ENCODE measurements around the gene EWSR1.
A peak's percentile ranks its signal among the peaks of the same experiment; 100 is the strongest.

EWSR1 gene

DNA sequence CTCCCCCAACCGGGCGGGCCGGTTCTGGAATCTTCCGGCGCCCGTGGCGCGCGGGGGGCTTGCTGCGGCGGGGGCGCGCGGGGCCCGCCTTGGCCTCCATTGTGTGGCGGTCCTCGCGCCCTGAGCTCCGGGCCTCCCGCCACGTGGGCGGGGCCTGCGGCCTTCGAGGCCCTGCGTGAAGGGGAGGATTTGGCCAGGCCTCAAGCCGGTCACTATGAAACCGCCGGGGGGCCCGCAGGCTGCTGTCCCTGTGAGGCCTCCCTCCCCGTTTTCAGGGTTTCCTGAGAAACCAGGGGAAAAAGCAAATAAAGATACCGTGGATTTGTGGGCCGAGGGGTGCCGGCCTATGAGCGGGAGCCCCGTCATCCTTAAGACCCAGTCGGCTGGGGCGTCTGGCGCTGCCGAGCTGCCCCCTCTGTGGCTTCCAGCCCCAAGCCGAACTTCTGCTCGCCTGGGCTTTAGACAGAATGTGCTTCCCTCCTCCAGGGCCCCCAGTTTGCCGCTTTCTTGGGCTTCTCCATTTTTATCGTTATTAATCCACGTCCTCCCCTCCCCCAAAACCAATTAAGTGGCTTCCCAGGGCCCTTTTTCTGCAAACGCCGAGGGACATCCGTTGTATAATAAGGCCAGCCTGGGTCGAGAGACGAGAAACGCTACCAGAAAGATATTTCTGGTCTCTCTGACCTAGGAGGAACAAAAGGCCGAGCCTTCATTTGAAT is 602 bp downstream of the EWSR1 start:
- peak in 37 of 56 donors; percentile 33 to 82 (median 62) for DNase-seq

DNA sequence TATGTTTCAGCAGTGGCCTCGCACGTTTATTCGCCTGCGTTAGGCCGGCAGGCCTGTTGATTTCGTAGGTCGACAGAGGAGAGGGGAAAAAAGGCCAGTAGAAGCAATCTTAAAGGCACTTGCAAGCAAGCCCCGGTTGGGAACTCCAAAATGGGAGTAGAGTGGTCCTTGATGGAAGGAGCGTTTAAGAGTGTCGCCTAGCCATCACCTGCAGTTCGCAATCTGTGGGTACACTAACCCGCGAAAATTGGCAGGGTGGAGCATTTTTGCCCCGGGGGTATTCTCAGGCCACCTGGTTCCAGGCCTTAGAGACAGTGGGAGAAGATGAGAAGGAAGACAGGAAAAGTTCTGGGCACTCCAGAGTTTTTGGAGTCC is 1.1 kb downstream of the EWSR1 start:
- no peak for DNase-seq

DNA sequence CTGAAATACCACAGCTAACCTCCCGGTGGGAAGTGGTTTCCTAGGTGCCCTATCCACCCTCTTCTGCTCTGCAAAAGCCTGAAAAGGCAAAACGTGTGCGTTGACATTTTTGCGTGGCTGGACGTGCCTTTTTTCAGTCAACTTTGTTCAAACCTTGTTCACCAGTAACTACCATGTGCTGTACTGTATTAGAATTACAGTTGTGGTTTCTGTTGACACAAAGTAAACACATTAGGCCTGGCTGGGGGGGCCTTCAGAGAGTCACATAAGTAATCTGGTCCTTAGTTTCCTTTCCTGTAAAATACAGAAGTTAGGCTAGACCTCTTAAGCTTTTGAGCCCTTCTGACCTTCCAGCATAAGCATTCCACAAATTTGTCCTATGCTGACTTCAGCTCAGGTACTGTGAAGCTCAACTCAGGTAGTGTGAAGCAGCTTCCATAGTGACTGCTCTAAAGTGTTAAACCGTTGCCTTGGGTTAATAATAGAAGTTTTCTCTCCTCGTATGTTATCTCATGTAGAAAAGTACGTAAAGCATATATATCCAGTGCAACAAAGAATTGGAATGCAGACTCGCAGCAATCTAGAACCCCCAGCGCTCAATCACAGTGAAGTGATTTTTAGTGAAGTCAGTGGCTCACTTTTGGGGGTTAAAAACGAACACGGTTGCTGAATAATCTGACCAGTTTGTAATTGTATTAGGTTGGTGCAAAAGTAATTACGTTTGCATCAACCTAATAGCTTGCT is 1.8 kb downstream of the EWSR1 start:
- no peak for DNase-seq

DNA sequence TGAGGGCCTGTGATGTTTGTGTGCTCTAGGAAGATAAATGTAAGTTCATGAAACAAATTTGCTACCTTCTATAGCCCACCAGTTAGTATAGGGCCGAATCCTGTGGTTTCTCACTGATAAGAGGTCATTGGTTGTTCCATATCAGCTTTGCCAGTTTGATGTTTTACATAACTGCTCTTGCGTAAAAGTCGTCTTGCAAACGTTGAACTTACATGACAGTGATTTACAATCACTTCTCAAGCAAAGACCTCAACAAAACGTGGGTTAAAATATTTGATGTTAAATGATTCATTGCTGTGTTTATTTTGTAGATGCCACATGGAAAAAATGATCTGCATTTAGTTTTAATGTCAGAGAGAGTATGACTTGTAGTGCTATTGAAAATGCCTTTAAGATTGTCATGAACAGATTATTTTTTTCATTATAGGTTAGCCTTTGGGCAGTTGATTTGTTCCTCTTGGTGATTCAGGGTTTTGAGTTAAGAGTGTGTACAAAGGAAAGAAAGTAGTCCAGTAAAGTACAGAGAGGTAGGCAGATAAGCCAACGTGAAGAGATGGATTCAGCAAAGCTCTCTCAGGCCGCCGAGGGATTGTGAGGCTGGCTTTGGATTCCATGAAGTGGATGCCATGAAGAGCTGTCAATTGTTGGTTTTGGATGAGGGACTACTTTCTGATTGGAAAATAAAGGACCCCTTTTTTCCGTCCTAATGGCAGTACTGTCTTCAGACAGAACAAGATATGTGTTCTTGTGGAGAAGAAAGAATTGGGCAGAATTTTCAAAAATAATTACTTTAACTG is 2.6 kb downstream of the EWSR1 start:
- DNase-seq, result peak in 1 of 56 donors; percentile 26

DNA sequence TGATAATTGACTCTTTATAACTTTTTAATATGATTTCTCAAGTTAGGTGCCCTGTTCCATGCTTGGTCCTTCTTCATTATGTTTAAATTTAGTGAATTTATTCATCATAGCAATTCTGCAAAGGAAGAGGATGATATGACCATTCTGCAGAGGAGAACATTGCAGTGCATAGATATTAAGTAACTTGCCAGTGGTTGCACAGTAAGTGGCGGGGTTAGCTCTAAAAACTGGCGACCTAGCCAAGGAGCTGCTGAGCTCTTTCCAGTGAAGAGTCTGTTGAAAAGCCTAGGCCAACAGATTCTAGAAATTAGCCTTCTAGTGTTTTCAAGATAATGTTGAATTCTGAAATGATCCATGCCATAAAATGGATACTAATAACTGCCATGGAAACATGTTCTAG is 4.6 kb downstream of the EWSR1 start:
- DNase-seq, result no peak

DNA sequence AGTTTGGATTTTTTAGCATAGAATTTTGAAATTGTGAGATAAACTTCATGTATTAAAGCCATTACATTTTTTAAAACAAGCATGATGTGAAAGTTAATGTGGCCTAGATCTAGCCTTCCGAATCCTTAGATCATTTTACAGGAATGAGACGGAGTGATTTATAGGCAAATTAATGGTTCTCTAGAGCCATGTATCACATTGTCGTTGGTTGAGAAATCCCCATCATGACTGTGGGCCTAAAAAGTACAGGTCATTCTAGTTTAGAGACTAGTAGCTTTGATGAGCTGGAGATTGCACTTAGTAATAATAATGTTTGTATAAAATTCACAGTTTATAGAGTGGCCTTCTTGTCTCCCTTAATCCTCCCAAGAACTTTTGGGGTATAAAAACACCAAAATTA is 7.1 kb downstream of the EWSR1 start:
- DNase-seq, result no peak

DNA sequence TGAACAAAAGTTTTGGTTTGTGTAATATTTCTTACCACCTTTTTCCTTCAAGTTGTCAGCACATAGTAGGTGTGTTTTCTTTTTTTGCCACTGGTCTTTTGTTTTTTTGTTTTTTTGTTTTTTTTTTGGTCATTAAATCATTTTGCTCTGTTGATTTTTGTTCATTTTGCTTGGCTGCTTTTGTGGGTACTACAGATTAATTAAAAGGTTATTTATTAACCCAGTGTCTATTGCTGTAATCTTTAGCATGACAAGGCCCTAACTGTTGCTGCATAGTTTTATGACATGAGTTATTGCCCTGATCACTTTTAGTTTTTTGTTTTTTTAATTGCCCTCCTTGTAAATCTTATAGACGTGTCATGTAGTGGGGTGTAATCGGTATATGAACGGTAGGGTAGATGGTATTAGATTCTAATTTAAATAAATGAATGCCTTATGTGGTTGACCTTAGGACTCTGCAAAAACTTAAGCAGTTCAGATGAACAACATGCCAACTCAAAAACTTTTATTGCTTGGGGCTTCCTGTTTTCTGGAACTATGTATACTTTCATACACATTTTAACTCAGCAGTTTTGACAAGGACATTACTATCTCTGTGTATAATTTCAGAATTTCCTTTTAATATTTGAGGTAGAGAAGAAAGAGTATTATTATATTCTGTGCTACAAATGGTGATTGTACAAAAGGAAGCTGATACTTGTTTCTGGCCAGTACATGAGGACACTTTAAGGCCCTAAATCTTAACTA is 7.9 kb downstream of the EWSR1 start:
- no peak for DNase-seq

DNA sequence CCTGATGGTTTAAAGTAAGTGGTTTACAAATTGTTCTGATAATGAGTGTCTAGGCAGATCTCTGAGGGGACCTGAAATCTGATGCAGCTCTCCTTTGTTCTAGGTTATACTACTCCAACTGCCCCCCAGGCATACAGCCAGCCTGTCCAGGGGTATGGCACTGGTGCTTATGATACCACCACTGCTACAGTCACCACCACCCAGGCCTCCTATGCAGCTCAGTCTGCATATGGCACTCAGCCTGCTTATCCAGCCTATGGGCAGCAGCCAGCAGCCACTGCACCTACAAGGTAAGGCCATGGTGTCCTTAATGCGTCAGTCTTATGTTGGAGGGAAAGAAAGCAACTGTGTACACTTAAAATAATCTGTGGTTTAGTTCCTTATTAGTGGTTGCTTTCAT is 9.9 kb downstream of the EWSR1 start:
- no peak for DNase-seq

DNA sequence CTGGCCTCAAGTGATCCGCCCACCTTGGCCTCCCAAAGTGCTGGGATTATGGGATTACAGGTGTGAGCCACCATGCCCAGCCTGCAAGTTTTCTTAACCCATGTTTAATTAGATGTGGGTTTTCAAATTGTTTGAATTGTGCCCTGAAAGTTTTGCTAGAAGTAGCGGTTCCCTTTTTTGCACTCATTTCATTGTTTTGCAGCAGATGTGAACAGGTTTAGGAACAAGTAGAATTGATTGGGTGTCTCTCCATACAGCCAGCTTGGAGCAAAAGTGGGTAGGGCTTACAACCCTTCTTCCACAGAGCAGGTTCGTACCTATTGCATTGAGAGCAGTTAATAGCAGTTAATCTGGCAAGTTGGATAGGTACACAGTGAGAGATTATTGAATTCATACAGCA is 16.1 kb downstream of the EWSR1 start:
- no peak for DNase-seq

DNA sequence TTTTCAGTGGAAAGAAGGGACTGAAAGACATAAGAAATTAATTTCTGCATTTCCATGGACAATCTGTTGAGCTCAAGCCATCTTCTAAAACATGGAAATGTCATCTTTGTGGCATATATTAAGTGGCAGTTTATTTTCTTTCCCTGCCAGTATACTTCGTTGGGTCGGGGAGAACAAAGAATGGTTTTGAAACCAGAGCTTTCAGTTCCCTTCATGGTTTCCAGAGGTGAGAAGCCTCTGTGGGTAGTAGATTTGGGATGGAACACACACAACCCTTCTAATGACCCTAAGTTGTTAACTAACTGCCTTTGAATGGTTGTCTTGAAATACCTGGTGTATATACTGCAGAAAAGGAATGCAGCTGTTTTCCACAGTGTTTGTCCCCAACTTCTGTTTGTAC is 20.8 kb downstream of the EWSR1 start:
- DNase-seq, result no peak

DNA sequence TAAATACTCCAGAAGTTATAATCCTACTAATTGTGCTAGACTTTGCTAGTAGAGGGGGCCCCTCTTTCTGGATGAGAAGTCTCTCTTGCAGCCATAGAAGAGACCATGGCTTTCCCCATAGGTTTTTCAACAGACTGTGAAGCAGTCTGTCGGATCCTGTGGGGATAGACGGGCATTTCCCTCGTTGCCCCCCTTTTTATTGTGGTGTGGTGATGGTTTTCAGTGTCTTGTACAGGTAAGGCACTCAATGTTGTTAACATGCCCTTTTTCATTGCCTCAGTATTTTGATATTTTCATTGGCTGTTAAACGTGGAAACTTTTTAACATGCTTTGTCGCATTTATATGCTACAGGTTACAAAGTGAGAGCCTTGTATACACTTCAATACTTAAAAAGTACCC is 22.0 kb downstream of the EWSR1 start:
- no peak for DNase-seq

DNA sequence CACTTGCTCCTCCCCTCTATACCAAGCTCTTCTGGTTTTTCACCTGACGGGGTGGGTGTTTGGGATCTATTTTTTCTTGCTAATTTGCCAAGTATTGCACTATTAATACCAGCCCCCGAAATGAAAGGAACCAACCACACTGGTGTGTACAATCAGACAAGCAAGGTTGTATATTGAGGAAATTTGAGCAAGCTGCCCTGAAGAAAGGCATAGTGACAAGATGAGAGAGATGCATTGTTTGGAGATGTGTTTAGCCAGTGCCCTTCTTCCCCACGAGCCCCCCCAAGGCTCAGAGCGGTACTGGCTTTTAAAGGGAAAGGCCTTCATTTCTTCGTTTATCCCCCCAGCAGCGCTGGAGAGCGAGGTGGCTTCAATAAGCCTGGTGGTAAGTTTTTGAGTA is 23.1 kb downstream of the EWSR1 start:
- no peak for DNase-seq

DNA sequence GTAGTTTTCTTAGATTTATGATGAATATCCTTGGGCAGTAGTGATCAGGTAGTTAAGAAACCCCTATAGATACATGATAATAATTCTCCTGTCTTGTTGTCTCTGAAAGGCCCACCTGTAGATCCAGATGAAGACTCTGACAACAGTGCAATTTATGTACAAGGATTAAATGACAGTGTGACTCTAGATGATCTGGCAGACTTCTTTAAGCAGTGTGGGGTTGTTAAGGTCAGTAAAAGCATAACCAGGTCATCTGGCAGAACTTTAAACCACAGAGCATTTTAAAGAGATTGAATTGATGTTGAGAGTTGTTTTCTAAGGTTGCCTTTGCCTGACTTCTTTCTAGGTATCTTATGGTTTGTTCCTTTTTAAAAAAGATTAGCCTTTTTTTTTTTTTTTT is 24.3 kb downstream of the EWSR1 start:
- no peak for DNase-seq

DNA sequence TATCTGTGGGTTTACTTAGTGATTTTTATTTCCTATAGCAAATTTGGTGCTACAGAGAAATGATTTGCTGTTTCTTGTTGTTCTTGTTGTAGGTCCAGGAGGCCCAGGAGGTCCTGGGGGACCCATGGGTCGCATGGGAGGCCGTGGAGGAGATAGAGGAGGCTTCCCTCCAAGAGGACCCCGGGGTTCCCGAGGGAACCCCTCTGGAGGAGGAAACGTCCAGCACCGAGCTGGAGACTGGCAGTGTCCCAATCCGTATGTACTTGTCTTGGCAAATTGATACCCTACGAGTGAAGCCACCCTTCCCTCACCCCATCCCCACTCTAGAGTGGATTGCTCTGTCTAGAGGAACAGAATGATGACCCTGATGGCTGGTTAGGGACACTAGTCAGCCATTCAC is 30.6 kb downstream of the EWSR1 start:
- DNase-seq, result no peak

DNA sequence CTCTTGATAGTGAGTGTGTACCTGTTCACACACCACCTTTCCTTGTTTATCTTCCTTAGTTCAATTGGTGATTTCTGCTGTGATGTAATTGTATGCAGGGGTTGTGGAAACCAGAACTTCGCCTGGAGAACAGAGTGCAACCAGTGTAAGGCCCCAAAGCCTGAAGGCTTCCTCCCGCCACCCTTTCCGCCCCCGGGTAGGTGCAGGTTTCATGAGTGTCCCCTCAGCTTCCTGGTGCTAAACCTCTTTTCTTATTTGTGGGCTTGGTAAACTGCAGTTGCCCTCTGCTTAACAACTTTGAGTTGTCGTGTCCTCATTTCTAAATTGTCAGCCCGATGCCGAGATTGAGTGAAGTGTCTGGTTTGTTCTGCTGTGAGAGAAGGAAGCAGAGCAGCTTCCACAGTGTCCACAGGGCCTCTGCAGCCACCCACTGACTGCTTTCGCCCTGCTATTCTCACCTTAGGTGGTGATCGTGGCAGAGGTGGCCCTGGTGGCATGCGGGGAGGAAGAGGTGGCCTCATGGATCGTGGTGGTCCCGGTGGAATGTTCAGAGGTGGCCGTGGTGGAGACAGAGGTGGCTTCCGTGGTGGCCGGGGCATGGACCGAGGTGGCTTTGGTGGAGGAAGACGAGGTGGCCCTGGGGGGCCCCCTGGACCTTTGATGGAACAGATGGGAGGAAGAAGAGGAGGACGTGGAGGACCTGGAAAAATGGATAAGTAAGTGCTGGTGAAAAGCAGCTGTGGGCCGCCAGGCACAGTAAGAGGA is 31.2 kb downstream of the EWSR1 start:
- DNase-seq, result no peak

DNA sequence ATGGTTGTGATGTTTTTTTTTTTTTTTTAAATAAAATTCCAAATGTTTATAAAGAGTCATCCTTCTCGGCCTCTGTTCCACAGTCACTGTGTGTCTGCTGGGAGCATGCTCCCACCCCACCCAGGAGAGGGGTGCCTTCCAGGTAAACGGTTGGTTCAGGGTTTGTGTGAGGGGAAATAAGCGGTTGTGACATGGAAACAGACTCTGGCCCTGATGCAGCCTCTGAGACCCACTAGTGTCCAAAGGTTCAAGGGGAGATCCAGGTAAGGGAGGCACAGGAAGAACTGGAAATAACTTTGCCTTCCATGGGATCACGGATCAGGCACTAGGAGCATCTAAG is 32.4 kb downstream of the EWSR1 start:
- no peak for DNase-seq

DNA sequence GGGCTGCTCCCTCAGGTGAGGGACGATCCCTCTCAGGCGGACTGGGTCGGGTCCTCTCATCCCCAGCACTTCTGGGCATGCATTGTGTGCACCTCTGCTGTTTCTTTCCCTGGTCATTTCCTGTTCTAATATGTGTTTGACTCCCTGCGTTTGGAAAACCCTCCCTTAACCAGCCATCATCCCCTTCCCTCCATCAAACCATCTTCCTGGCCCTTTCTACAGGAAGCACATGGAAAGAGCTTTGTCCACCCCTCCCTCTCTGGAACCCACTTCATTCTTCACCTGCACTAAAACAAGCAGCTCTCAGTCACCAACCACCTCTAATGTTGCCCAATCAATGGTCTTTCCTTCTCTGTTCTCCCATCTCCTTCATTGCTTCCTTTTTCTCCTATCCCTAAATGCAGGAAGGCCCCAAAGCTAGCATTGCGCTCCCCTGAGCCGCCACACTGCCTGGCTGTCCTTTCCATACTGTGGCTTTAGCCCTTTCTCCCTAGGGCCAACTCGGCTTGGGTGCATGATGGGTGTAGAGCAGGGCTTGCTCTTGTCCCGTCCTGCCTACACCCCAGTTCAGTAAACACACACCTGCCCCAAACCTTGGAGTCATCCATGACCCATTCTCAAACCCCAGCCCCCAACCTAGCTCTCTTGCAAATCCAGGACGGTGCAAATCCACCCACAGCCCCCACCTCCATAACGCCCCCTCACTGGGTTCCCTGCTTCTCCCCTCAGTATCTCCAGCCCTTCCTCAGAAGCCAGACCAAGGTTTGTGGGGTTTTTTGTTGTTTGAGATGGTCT is 32.9 kb downstream of the EWSR1 start:
- no peak for DNase-seq

DNA sequence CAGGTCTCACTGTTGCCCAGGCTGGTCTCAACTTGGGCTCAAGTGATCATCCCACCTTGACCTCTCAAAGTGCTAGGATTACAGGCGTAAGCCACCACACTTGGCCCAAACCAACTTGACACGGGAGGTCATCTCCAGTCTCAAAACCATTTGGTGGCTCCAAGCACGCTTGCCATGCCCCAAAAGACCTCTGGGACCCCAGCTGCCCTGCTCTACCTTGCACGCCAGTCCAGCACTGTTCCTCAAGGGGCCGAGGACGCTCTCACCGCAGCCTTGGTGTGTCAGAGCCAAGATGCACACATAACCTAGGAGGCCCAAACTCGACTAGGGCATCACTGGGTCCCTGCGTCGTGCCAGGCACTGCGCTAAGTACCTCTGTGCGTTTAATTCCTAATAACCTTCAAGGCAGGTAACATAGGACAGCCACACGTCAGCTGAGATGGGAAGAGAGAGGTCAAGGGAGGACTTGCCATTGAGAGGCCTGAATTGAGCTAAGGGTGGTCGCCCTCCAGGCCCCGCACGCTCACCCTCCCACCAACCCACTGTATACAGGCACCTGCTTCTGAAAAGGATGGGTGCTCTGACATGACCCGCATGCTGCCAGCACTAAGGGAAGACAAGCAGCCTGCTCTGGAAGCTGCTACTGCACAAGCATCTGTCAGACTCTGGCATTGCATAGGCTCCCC is 33.8 kb downstream of the EWSR1 start:
- no peak for DNase-seq

DNA sequence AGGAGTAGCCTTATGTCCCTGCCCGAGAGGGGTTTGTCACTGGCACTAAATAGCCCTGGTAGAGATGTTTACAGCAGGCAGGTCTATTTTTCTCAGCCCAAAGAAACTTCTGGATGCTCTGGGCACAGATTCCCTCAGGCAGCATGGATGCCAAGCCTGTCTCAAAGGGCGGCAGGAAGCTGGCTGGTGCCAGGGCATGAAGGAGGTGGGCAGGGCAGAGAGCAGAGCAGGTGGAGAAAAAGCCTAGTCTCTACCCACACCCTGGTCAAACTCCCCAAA is 34.3 kb downstream of the EWSR1 start:
- DNase-seq, result peak in 4 of 56 donors; percentile 27 to 39 (median 33)
